GM19455 (cell line): ENCODE data around the gene SLC28A2.
"Not testable (repeated sequence)": the region's sequence is repeated elsewhere in the genome, so short reads cannot be mapped to it uniquely, and the experiment has no call there.

Experiments used
- ATAC-seq: cut with Tn5 transposase; IDR thresholded peaks from one replicate; pipeline ENCODE4 v1.9.1; 2021; ENCODE audit not compliant: unreplicated experiment

SLC28A2 gene

GRCh38 chr15:45251888-45252287 lies at the start of gene SLC28A2:
Gene SLC28A2, plus strand, starts transcription at chr15:45252234. Its CDS starts 982 bp downstream, at chr15:45253216.
- ATAC-seq: no peak

DNA sequence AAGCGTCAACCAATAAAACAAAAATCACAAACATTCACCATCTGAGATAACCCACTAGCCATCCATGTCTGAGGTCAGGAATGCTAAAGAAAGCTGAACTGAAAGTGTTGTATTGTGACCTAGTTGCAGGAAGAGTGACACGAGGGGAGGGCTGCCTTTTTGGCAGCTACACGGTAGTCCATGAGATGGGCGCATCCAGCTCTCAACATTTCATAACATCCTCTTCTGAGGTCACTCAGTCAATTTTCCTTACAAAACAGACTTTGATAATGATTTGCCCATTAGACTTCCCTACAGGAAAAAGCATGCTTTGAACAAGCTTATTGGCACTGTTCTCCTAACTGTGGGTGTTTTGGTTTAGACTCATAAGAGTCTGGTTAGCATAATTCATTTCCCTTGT lies 48.9 kb upstream of the SLC28A2 start:
- ATAC-seq: no peak

DNA sequence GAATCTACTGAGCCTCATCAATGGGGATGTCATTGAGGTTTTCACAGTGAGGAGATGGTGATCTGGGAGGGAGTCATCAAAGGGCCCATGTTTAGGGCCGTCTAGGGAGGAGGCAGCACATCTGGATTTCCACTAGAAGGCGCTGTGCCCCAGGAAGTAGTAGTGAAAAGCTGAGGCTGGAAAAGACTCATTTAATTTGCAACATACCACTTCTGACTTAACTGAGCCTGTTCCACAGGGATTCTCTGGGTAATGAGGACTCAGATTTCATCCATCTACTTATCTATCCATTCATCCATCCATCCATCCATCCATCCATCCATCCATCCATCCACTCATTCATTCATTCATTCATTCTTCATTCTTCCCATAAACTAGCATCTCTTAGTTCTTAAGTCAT lies 46.8 kb upstream of the SLC28A2 start:
- ATAC-seq: no peak

GRCh38 chr15:45212493-45212892 lies 39.5 kb upstream of the SLC28A2 start:
- no peak for ATAC-seq

- no peak for ATAC-seq
Measured at GRCh38 chr15:45221053-45221599, 30.9 kb upstream of the SLC28A2 start.

GRCh38 chr15:45221967-45222366 lies 30.1 kb upstream of the SLC28A2 start:
- ATAC-seq: no peak

GRCh38 chr15:45224621-45225217 lies 27.3 kb upstream of the SLC28A2 start:
- ATAC-seq: no peak

DNA sequence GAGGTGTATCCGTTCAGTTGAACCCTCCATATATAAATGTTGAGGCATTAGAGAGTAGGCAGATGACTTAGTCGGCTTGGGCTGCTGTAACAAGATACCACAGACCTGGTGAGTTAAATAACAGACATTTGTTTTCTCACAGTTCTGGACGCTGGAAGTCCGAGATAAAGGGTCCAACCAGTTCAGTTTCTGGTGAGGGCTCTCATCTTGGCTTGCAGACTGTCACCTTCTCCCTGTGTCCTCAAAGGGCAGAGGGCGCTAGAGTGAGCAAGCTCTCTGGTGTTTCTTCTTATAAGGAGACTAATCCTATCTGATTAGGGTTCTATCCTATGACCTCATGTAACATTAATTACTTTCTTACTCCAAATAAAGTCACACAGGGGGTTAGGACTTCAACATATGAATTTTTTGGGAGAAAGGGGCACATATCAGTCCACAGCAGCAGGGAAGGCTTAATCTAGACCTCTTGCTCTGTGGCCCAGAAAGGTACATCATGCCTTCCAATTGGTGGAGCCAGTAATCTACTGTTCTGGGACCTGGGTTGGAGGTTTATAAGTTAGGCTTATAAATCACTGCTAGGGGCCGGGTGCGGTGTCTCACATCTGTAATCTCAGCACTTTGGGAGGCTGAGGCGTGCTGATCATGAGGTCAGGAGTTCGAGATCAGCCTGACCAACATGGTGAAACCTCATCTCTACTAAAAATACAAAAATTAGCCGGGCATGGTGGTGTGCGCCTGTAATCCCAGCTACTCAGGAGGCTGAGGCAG lies 26.3 kb upstream of the SLC28A2 start:
- no peak for ATAC-seq

DNA sequence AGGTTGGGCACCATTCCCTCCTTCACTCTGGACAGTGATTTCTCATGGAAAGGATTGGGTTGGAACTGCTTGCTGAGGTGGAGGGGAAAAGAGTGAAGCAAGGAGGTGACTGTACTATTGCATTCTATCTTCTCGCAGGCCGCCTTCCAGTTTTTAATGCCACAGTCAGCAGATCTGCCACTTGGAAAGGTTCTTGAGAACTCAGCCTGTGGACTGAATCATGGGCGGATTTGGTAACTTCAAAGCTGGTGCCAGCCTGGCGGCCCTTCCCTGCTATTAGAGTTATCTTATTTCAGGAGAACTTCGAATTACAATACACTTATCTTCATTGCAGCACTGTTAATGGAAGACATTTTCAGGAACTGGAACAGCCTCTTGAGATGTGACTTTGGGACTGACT lies 23.1 kb upstream of the SLC28A2 start:
- ATAC-seq: no peak

DNA sequence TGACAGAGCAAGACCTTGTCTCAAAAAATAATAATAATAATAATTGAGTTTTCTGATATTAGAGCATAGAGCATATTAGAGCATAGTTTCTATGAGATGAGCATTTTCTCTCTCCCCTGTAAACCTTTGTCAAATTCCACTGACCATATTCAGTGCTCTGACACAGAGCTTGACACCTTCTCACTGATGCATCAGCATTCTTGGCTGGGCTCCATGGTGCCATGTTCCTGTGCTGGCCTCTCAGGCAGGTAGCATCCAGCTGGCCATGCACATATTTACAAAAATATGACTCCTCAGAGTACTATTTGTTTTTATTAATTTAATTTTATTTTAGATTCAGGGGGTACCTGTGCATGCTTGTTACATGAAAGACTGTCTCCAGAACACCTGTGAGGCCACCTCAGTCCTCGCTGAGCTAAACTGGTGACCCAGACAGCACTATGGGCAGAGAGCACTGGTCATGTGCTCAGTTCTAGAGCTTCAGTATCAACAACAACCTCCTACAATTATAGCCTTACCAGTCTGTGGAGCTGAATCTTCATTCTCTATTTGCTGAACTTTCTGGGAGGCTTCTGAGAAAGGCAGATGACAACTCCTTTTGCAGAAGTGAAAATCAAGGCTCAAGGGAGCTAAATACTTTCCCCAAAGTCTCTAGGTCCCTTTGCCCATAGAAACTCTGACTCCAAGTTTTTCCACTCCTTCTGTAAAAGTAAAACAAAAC lies 21.6 kb upstream of the SLC28A2 start:
- no peak for ATAC-seq

- no peak for ATAC-seq
Measured at GRCh38 chr15:45231132-45231531, 20.9 kb upstream of the SLC28A2 start.

DNA sequence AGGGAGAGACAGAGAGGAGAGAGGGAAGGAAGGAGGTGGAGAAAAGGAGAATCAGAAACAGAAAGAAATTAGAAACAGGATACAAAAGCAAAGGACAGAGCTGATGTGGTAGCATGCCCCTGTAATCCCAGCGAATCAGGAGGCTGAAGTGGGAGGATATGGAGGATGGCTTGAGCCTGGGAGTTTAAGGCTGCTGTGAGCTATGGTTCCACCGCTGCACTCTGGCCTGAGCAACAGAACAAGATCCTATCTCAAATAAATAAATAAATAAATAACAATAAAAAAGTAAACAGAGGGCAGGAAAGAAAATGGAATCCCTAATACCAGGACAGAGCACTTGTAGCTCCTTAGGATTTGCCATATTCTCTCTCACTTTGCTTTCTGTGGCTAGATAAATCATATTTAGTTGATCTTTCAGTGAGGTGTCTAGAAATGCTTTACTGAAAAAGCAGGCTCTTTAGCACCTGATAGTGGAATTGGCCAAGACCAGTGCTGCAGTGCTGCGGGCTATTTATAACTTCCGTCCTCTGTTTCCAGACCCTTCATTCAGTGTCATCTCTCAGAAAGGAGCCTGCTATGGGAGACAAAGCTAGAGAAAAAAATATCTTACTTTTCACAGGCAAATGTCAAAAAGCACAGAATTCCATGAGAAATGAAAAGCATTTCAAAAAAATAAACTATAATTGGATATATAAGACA lies 20.0 kb upstream of the SLC28A2 start:
- no peak for ATAC-seq

DNA sequence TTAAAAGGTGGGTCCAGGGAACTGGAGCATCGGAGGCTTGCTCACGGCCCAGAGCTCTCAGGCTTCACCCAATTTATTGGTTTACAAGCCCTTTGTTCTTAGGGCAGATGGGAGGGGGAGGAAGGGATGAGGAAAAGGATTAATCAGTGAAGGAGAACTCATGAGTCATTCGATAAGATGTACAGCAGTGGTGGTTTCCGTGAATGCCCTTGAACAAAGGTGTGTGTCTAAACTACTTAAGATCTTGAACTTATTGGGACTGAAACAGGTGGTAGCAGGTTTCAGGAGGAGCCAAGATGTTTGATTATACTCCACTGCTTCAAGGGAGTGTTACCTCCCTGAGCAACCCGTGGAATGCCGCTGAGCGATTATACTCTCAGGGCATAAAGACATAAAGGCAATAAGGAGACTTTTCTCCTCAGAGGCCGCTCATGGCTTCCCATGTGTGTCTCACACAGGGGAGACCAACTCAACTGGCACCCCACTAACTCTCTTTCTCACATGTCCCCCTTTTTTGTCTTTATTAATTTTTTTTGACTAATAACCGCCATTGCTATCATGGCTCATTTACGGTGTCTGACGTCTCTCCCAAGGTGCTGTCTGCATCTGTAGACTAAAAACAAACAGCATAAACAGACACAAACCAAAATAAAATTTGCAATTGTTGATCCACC lies 17.3 kb upstream of the SLC28A2 start:
- no peak for ATAC-seq

GRCh38 chr15:45236806-45237205 lies 15.2 kb upstream of the SLC28A2 start:
- ATAC-seq: not testable (repeated sequence)

DNA sequence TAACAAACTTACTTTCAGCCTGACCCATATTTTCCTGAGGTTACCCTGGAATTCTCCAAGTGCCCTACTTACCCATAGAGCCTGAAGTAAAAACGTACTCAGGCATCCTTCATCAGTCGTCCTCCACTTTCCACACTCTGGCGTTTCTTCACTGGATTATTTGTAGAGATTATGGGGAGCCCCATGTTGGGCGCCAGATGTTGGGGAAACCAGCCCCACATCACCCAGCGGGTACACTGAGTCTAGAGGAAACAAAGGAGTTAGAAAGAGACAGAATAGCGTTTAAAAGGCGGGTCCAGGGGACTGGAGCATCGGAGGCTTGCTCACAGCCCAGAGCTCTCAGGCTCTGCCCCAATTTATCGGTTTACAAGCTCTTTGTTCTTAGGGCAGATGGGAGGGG lies 9.7 kb upstream of the SLC28A2 start:
- ATAC-seq: no peak

DNA sequence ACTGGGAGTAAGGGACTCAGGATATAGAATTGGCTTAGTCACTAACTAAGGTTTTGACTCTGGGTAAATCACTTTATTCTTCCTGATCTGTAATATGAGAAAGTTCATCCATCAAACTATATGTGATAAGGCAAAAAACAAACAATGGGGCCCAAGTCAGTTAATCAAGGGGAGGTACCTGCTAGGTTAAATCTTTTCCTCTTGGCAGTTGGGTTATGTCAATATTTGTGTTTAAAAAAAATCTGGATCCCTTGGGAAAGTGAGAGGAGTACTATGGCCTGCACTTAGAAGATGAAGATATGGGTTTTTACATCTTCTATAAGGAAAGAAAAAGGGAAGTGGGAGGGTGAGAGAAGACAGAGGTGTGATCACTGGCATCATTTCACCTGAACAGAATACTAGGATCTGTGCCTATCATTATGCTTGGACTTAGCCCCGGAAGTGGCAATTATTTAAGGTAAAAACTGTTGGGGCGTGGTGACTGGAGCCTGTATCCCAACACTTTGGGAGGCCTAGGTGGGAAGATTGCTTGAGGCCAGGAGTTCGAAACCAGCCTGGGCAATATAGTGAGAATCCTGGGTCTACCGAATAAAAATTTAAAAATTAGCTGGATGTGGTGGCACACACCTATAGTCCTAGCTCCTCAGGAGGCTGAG lies 2.8 kb upstream of the SLC28A2 start:
- ATAC-seq: no peak

DNA sequence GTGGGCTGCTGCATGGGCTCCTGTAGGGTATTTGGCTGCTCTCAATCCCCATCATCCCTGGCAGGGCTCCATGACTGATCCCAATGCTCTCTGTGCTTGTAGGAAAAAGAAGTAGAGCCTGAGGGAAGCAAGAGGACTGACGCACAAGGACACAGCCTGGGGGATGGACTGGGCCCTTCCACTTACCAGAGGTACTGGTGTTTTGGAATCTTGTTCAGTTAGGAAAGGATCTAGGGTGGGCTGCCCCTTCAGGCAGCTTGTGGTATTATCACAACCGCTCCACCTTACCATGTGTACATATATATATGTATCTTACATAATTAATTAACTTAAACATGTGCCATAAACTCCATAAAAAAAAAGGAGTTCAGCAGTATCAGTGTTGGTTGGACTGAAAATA lies 1.3 kb downstream of the SLC28A2 start:
- no peak for ATAC-seq

DNA sequence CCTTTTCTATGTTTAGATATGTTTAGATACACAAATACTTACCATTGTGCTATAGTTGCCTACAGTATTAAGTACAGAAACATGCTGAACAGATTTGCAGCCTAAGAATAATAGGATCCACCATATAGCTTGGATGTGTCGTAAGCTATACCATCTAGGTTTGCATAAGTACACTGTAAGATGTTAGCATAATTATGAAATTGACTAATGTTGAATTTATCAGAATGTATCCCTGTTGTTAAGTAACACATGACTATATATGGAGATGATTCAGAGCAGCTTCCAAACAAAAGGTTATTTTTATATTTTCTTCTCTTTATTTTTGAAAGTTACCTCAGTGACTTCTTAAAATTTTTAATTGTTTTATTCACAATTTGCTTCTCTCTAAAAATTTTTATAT lies 2.4 kb downstream of the SLC28A2 start:
- no peak for ATAC-seq

- ATAC-seq: not testable (repeated sequence)
Measured at GRCh38 chr15:45254824-45255223, 2.8 kb downstream of the SLC28A2 start.

DNA sequence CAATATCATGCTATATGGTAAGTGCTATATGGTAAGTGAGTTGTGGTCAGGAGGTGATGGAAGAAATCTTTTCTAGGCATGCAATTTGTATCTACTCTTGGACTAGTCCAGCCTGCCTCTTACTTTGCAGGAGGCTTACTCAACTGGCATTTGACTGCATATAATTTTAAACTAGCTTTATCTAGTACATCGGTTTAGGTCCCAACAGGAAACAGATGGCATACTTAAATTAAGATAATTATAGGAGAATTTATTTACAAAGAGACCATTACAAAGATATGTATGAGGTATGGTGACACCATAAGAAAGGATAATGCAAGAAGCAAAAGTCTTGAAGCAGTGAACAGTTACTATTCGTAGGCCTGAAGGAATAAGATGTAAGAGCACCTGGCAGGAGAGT lies 7.8 kb downstream of the SLC28A2 start:
- ATAC-seq: no peak
